Stimulated activated CD8-positive, alpha-beta memory T cell treated with anti-CD3 and anti-CD28 coated beads, Interleukin-15, amount 100 ng/mL, for 48 hours (primary cell): Measurements from ENCODE around the gene C12orf60.

Experiments
- DNase-seq, 2 donors: peaks; one replicate each; pipeline ENCODE4 v3.0.0-alpha.2; 2020; ENCODE audit warnings: low read depth in 2 of 2

Gene C12orf60

DNA sequence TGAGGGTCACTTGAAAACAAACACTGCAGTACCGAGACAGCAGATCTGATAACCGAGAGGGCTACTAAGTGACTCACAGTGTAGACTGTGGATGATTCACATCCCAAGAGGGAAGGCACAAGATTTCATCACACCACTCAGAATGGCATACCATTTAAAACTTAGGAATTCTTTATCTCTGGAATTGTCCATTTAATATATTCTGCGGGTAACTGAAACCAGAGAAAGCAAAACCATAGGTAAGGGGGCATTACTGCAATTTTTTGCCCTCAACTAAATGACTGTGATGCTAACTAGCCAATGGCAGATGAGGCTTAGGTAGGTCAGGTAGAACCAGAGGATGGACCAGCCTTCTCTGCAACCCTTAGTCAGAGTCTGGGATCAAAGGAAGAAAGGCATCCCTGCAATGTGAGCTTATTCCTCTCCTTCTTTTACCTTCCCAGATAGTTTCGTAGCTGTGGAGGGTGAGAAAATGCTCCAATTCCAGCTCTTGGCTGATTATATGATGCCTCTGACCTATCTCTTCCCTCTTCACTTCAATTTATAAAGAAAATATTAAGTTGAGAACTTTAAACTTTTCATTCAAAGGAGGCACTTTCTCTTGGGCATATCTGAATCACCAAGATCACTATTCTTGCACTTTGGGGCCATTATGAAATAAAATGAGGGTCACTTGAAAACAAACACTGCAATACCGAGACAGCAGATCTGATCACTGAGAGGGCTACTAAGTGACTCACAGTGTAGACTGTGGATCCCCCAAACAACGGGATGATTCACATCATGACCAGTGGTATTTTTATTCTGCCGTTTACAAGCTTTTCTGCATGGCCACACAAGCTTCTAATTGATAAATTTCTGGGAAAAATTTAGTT, 33.1 kb downstream of the C12orf60 start:
- no peak for DNase-seq

GRCh38 chr12:14839262-14839661, 35.8 kb downstream of the C12orf60 start:
- DNase-seq: no peak

DNA sequence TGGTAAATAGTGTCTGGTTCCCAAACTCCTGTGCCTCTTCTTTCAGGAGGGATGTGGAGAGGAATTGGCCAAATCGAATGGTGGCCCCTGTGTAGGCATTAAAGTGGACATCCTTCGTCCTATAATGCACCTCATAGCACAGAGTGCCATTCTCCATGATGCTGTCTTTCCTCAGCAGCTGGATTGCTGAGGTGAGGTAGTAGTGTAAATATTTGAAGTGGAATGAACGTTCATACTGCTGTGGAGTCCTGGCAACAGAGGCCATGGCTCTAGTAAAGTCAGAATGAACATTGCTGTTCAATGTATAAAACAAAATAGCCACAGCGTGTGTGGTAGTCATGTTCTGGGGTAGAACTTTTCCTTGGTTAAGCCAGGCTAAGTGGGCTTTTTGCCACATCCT, 37.1 kb downstream of the C12orf60 start:
- no peak for DNase-seq

DNA sequence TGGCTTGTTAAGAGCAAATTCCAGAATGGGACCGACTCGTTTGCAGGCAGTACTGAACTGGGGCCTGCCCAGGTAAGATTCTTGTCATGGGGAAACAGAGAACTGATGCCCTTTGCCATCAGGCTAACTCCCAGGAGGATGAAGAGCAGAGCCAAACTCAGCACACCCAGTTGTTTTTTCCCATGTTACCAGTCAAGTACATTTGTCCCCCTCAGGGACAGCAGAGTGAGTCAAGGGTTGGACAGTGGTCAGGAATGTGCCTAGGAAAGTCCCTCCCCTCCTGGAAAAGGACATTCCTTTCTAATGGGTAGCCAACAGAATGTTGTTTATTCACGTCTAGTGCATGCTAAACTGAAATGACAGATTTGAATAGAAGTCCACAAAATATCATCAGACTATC, 38.3 kb downstream of the C12orf60 start:
- no peak for DNase-seq

DNA sequence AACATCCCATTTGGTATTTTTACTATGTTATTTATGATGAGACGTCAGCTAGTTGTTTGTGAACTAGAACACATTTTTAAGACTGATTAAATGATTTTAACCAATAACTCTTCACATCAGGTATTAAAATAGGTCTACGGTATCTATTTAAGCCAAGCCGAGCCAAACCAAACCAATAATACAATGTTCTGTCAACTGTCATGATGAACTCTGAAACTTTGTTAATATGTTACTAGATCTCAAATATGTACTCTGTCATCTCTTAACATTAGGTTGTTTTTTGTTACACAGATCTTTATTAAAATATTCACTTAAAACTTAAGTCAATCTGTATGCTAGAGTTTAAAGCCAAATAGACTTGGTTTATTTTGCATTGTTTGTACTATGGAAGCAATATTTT, 38.8 kb downstream of the C12orf60 start:
- DNase-seq: no peak

GRCh38 chr12:14843425-14843887, 40.0 kb downstream of the C12orf60 start, which contains the start of gene ART4:
ART4 (minus strand) TSS chr12:14843526; CDS start chr12:14843113, 413 bp downstream.
- DNase-seq: no peak

DNA sequence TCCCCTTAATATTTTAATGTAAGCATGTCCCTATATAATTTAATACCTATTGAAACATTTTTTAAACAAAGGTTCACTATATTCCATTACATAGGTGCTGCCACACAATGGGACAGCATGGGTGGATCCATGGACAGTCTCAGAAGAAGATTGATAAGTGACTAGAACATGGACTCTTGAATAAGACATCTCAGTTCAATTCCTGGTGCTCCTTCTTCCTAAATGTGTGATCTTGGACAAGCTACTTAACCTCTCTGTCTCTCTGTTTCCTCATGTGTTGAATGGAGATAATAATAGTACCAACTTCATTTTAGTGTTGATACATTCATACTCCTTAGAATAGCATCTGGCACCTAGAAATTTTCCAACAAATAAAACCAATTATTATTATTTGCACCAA, 40.9 kb downstream of the C12orf60 start:
- DNase-seq: no peak

DNA sequence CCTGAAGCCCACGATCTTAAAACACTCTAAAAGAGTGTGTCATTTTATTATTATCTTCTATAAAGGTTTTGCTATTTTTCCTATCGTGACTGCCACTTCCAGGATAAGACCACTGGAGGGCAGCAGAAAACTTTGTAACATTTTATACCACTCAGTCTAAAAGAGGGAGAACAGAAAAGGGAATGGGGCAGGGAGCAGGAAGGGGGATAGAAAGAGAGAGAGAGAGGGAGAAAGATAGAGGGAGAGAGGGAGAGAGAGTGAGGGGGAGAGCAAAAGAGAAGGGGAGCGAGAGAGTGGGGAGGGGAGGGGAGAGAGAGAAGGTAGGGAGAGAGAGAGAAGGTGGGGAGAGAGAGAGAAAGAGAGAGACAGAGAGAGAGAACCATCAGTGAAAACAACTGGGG, 41.9 kb downstream of the C12orf60 start:
- DNase-seq: no peak

GRCh38 chr12:14846042-14846587, 42.6 kb downstream of the C12orf60 start:
- DNase-seq: no peak

- DNase-seq: no peak
These were observed 43.6 kb downstream of the C12orf60 start for GRCh38 chr12:14846876-14847580.

DNA sequence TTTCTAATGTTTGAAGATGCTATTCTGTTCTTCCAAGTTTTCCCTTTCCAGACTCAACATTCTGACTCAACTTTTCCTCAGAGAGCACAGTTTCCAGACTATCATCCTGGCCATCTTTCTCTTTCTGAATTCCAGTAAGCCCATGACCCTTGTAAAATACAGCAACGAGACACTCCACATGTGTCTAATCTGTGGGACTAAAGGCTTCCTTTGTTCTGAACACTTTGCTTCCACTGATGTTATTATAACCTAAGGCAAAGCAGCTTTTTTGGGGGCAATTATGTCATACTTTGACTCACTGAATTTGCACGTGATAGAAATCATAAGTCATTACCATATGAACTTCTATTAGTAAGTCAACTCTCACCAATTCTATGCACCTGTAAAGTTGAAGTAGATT, 46.2 kb downstream of the C12orf60 start:
- no peak for DNase-seq

DNA sequence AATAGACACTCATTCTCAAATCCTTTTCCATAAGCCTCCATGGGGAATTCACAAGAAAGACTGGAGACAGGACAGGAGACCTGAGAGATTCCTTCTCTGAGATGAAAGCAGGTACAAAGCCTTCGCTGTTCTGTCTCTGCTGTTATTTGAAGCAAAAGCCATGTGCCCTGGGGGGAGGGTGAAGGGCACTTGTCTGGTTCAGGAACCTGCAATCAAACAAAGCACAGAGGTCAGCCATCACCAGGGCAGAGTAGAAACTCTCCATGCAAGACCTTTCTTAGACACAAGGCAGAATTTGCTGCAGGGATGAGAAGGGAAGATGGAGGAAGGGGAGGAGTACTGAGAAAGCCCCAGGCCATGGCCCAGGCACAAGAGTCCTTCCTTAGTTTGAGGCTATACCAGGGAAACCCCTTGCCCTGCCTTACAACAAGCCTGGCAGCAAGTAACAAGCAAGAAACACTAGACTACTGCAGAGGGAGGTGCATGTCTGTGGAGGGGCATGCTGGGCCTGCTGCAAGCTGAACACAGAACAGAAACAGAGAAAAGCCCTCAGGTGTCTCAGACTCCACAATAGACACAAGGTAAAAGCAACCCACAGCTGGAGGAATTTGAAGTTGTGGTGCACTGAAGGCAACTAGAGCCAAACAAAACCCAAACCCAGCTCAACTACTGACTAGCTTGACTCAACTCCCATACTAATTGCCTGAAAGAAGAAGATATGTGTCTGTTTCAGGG, 47.6 kb downstream of the C12orf60 start:
- no peak for DNase-seq

DNA sequence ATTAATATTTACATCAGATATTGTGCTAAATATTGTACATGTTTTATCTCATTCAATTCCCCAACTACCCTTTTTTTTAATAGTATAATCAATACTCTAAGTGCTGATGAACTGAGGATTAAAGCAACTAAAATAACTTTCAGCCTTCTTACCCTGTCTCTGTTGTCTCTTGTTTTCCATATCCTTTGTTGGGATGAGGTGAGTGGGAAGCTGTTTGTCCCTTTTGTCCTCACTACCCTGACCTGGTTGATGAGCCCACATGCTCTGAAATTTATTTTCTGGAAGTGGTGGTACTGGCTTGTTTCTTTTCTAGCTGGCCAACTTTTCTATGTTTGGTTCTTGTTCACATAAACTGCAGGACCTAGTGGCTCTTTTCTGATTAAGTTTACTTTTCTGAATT, 49.4 kb downstream of the C12orf60 start:
- no peak for DNase-seq

- no peak for DNase-seq
These were observed 50.5 kb downstream of the C12orf60 start for GRCh38 chr12:14853961-14854360.

DNA sequence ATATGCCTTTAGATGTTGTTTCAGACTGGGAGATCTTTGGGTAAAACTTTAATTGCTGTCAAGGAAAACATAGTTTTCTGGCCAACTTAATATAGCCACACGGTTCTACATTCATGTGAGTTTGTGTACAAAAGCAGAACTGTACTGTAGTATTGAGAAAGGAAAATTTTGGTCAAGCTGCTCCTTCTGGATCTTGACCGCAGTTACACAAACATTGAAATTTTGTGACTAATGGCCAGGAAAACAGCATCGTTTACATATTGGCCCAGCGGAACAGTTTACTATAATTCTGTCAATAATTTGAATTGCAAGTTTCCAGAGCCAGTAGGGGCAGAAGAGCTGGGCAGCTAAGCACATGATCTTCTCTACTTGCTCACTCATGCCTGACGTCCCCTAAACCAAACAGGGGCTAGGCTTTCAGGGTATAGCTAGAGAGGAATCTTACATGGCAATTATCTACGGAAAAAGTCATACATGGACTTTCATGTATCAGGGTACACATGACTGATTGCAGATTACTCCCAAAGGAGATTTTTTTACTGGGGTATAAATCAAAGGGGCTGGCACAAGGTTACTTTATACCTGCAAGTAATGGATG, 51.2 kb downstream of the C12orf60 start:
- DNase-seq: no peak

- no peak for DNase-seq
These were observed 55.0 kb downstream of the C12orf60 start for GRCh38 chr12:14858513-14858912.

DNA sequence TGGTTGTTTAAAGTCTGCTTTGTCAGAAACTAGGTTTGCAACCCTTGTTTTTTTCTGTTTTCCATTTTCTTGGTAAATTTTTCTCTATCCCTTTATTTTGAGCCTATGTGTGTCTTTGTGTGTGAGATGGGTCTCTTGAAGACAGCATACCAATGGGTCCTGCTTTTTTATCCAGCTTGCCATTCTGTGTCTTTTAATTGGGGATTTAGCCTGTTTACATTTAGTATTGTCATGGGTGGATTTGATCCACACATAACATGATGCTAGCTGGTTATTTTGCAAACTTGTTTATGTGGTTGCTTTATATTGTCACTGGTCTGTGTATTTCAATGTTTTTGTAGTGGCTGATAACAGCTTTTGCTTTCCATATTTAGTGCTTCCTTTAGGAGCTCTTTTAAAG, 57.0 kb downstream of the C12orf60 start:
- DNase-seq: no peak

- no peak for DNase-seq
These were observed 65.5 kb downstream of the C12orf60 start for GRCh38 chr12:14868916-14869506.

DNA sequence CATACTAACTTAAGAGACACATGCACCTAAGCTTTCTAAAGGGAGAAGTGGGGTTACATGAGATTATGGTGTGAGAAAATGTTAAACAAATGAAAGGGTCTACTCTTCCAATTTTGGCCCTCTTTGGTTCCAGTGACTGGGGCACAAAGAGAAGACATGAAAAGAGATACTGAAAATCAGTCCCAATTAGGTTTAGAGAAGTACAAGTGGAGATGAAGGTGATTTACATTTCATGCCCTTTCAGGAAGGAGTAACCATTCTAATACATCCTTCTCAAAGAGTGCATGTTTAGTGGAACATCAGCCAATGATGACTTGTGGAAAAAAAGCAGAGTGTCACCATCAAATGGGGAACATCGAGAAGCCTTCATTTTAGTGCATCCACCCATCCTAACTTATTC, 67.8 kb downstream of the C12orf60 start:
- no peak for DNase-seq

DNA sequence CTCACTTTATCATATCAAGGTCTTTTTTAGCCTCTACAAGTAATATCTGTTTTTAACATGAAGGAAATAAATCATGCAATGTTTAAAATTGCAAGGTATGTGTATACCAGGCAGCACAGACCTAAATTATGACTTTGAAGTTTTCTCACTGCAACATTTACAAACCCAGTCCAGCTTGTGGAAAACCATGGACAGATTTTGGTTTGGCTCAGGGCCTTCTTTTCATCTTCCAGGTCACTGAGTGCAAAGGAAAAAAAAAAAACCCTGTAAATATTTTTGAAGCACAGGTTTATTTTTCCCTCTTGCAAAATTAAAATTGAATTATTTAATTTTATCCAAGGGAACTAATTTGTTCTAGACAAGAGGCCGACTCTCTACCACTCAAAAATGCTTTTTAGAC, 68.4 kb downstream of the C12orf60 start:
- no peak for DNase-seq
